PFSK-1 (cell line): Measurements from ENCODE around the gene FASN.

ENCODE experiments used
- FOXP2 ChIP-seq: optimal IDR thresholded peaks from 2 replicates; pipeline ENCODE3; 2011; ENCODE audit warnings: borderline replicate concordance, control low read depth, inconsistent platforms; ENCODE audit not compliant: insufficient read depth; ENCODE audit errors: extremely low read length, extremely low read depth
- POLR2AphosphoS5 ChIP-seq: IDR thresholded peaks from 2 replicates; pipeline ENCODE4 v1.6.1; 2012; ENCODE audit warnings: low read depth, mild to moderate bottlenecking, control low read depth, low read length, moderate library complexity
- SIN3A ChIP-seq: IDR thresholded peaks from 2 replicates; pipeline ENCODE4 v1.6.1; 2012; ENCODE audit warnings: mild to moderate bottlenecking, low read length, moderate library complexity, borderline replicate concordance; ENCODE audit not compliant: insufficient read depth
- TAF1 ChIP-seq: IDR thresholded peaks from 2 replicates; pipeline ENCODE4 v1.6.1; 2012; ENCODE audit warnings: low read length, control low read depth, borderline replicate concordance; ENCODE audit not compliant: insufficient read depth
- TF ChIP-seq, protein P1 (sequence below), 2 experiments: IDR thresholded peaks; 2 replicates each; pipeline versions ENCODE4 v1.6.1 to v1.8.0; 2011 to 2012; ENCODE audit warnings: low read depth in 2 of 2, low read length in 2 of 2, control low read depth in 1 of 2, inconsistent platforms in 1 of 2, mild to moderate bottlenecking in 1 of 2, moderate library complexity in 1 of 2; ENCODE audit not compliant: insufficient read depth in 1 of 2

FASN gene

DNA sequence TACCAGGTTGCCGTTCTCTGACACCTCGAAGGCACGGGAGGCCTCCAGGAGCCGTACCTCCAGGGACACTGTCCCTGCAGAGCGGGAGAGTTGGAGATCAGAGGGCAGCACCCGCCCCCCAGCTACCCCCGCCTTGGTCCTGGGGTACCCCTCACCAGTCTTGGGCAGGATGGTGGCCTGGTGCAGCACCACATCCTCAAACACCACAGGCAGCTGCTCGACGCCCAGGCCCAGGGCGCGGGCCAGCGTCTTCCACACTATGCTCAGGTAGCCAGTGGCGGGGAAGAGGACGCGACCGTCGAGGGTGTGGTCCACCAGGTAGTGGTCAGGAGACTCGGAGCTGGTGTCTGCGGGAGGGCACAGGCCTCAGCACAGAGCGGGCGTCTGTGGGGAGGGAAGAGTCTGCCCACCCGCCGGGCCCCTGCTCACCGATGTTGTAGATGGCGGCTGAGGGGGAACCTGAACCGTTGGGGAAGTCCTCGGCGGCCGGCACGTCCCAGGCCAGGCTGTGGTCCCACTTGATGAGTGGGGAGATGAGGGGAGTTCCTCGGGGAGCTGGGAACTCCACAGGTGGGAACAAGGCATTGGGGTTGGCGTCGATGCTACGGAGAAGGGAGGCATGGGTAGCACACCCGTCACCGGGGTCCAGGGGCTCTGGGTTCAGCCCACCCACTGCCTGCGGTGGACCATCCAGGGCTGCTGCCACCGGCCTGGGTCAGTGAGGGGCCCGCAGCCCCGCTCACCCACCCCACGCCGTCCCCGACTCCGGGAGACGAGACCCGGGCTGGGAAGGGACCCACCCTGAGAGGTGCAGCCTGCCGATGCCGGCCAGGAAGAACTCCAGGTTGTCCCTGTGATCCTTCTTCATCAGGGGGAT lies 9.8 kb downstream of the FASN start:
- no peak for TF ChIP-seq SIN3A
- no peak for TF ChIP-seq POLR2AphosphoS5
- TF ChIP-seq TAF1: no peak

DNA sequence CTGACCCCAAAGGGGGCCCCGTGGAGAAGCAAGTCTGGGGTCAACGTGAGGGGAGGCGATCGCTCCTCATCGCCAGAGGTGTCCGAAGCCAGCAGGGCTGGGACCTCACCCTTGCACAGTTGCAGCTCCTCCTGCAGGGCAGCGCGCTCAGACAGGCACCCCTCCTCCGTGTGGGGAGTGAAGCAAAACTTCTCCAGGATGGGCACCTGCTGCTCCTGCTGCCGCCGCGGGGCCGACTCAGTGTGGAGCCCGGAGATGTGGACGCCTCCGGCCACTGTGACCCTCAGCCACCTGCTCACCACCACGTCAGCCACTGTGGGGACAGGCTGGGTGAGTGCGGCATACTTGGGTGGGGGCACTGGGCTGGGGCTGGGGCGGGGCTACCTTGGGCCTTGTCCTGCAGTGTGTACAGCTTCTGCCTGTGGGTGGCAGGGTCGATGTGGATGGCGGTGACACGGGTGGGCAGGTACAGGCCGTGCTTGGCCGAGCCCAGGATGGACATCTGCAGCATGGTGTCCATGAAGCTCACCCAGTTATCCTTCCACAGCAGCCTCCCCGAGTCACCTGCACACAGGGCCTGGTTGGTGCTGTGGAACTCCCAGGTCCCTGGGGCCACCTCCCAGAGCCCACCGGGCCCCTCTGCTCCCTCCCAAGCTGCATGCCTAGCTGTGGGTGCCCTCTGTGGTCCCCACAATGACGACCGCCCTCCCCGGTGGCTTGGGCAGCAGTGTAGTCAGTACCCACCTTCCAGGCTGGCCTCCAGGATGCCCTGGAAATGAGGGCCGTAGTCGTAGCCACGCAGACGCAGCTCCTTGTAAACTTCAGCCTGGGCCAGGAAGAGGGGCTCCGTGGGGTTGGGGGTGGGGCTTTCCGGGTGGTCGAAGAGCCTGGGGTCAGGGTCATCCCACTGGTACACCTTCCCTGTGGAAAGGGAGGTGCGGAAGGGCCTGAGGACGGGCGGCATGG lies 10.8 kb downstream of the FASN start:
- TF ChIP-seq, protein P1, sequence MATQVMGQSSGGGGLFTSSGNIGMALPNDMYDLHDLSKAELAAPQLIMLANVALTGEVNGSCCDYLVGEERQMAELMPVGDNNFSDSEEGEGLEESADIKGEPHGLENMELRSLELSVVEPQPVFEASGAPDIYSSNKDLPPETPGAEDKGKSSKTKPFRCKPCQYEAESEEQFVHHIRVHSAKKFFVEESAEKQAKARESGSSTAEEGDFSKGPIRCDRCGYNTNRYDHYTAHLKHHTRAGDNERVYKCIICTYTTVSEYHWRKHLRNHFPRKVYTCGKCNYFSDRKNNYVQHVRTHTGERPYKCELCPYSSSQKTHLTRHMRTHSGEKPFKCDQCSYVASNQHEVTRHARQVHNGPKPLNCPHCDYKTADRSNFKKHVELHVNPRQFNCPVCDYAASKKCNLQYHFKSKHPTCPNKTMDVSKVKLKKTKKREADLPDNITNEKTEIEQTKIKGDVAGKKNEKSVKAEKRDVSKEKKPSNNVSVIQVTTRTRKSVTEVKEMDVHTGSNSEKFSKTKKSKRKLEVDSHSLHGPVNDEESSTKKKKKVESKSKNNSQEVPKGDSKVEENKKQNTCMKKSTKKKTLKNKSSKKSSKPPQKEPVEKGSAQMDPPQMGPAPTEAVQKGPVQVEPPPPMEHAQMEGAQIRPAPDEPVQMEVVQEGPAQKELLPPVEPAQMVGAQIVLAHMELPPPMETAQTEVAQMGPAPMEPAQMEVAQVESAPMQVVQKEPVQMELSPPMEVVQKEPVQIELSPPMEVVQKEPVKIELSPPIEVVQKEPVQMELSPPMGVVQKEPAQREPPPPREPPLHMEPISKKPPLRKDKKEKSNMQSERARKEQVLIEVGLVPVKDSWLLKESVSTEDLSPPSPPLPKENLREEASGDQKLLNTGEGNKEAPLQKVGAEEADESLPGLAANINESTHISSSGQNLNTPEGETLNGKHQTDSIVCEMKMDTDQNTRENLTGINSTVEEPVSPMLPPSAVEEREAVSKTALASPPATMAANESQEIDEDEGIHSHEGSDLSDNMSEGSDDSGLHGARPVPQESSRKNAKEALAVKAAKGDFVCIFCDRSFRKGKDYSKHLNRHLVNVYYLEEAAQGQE (IDR thresholded peaks at IDR 0.05; ENCODE audit: insufficient read depth in 1 of 2, low read depth in 2 of 2, low read length in 2 of 2): no peak

DNA sequence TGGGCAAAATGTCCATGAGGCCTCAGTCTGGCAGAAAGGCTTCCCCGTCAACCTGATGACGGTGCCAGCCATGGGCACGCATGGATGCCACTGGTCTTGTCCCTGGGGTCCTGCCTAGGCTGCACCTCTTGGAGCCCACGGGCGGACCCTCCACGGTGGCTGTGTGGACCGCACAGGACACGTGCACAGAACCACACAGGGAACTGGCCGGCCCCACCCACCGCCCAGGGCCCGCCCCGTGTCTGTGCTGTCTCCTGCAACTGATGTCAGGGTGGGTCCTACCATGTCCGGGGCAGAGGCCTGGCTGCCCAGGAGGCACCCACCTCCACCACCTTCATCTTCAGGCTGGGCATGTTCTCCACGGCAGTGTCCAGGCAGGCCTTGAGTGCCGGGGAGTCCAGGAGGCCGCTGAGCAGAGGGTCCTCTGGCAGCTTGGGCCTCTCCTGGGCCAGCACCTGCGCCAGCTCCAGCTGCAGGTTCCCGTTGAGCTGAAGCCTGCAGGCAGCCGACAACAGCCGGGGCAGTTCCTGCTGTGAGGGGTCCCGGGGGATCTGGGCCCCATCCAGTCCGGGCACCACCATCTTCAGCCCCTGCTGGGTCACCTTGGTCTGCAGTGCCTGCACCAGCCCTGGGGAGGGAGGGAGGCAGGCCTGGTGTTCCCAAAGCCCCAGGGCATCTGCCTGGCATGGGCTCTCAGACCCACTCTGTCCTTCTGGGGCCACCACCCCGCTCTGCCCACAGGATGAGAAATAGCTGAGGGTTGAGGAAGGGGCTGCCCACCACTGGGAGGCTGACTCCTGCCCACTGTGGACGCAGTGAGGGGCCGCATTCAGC lies 11.9 kb downstream of the FASN start:
- TF ChIP-seq FOXP2 (no peak), SIN3A (no peak), TAF1 (no peak), POLR2AphosphoS5 (no peak; the same call in 1 of the 2 replicates)
- TF ChIP-seq, protein P1 (IDR thresholded peaks at IDR 0.05; ENCODE audit: insufficient read depth in 1 of 2, low read depth in 2 of 2, low read length in 2 of 2): no peak

DNA sequence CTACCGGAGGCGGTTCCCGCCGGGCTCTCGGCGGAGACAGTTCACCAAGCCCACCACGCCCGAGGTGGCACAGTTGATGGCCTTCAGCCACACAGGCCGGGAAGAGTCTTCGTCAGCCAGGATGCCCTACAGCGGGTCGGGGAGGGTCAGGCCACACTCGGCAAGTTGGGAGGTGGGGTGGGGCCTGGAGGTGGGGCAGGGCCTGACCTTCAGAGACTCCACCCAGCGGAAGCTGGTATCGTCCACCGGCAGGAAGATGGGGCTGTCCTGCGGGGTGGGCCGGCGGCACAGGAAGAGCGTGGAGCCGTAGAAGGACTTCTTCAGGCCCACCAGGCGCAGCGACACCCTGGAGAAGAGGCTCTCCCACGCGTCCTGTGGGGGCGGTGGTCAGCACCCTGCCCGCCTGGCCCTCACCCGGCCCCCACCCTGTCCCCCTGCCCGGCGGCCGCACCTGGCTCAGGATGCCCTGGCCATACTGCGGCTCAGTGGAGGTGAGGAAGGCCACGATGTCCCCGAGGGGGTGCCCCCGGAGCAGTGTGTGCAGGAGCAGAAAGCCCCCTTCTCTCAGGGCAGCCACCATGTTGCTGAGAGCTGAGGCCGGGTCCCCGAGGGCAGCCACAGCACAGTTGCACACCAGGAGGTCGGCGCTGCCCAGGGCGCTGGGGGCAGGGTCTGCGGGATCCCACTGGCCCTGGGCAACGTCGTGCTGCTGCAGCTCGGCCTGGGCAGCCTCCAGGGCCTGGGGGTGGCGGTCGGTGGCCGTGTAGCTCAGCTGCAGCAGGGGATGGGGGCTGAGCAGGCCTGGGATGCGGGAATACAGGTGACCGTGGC lies 12.8 kb downstream of the FASN start:
- no peak for TF ChIP-seq FOXP2
- peak; percentile 14; the same call in 1 of the 2 replicates for TF ChIP-seq POLR2AphosphoS5
- TF ChIP-seq, protein P1 (IDR thresholded peaks at IDR 0.05; ENCODE audit: insufficient read depth in 1 of 2, low read depth in 2 of 2, low read length in 2 of 2): no peak
- TF ChIP-seq TAF1: no peak
- TF ChIP-seq SIN3A: no peak
